SK-N-SH treated with all-trans-retinoic acid at 6 μM for 48 hours (cell line): Measurements from ENCODE around the gene SUCO.
"Not testable (repeated sequence)": the region's sequence is repeated elsewhere in the genome, so short reads cannot be mapped to it uniquely, and the experiment has no call there.

Source experiments
- ATAC-seq: fragments of 200-7000 bp; cut with Tn5 transposase; 3 replicates; pipeline ENCODE4 v1.9.1; 2020; ENCODE audit warnings: mild to moderate bottlenecking, moderate library complexity
- ARNTL ChIP-seq: fragments of 450-650 bp; formaldehyde crosslinking; IDR thresholded peaks from 2 replicates; pipeline ENCODE4 v1.5.0; 2020; ENCODE audit warnings: low read depth, mild to moderate bottlenecking, moderate library complexity, borderline replicate concordance
- BACH2 ChIP-seq: fragments of 250-450 bp; sonication (Bioruptor Pico); IDR thresholded peaks from 2 replicates; pipeline ENCODE4 v1.9.0; 2021; ENCODE audit warnings: mild to moderate bottlenecking, borderline replicate concordance
- CSDC2 ChIP-seq: fragments of 250-450 bp; sonication (Bioruptor Pico); IDR thresholded peaks from 2 replicates; pipeline ENCODE4 v1.5.0; 2020; ENCODE audit warnings: mild to moderate bottlenecking, moderate library complexity
- ESRRG ChIP-seq: fragments of 250-450 bp; sonication (Bioruptor Pico); IDR thresholded peaks from 2 replicates; pipeline ENCODE4 v1.6.1; 2021; ENCODE audit warnings: mild to moderate bottlenecking
- GLIS3 ChIP-seq: fragments of 250-450 bp; sonication (Bioruptor Pico); IDR thresholded peaks from 2 replicates; pipeline ENCODE4 v1.5.0; 2020; ENCODE audit warnings: mild to moderate bottlenecking, moderate library complexity
- ISL1 ChIP-seq: fragments of 250-450 bp; sonication (Bioruptor Pico); IDR thresholded peaks from 2 replicates; pipeline ENCODE4 v2.1.2; 2022; ENCODE audit warnings: mild to moderate bottlenecking, moderate library complexity
- OSR1 ChIP-seq: fragments of 250-450 bp; sonication (Bioruptor Pico); IDR thresholded peaks from 2 replicates; pipeline ENCODE4 v1.8.0; 2022; ENCODE audit warnings: moderate library complexity, mild to moderate bottlenecking, inconsistent platforms
- PPARA ChIP-seq: fragments of 250-450 bp; sonication (Bioruptor Pico); IDR thresholded peaks from 2 replicates; pipeline ENCODE4 v1.5.0; 2020; ENCODE audit warnings: mild to moderate bottlenecking, borderline replicate concordance
- RARB ChIP-seq: fragments of 250-450 bp; sonication (Bioruptor Pico); IDR thresholded peaks from 2 replicates; pipeline ENCODE4 v1.8.0; 2021; ENCODE audit warnings: mild to moderate bottlenecking, moderate library complexity
- SNAI2 ChIP-seq: fragments of 250-450 bp; sonication (Bioruptor Pico); IDR thresholded peaks from 2 replicates; pipeline ENCODE4 v1.5.0; 2020; ENCODE audit warnings: mild to moderate bottlenecking, moderate library complexity
- TCF4 ChIP-seq: fragments of 250-450 bp; sonication (Bioruptor Pico); IDR thresholded peaks from 2 replicates; pipeline ENCODE4 v1.8.0; 2021; ENCODE audit warnings: mild to moderate bottlenecking, moderate library complexity, borderline replicate concordance
- TOX ChIP-seq: fragments of 250-450 bp; sonication (Bioruptor Pico); IDR thresholded peaks from 2 replicates; pipeline ENCODE4 v1.8.0; 2021; ENCODE audit warnings: mild to moderate bottlenecking, moderate library complexity, borderline replicate concordance
- ZFP3 ChIP-seq: fragments of 250-450 bp; sonication (Bioruptor Pico); IDR thresholded peaks from 2 replicates; pipeline ENCODE4 v1.5.0; 2020; ENCODE audit warnings: mild to moderate bottlenecking, moderate library complexity
- ZFP30 ChIP-seq: fragments of 450-650 bp; formaldehyde crosslinking; IDR thresholded peaks from 2 replicates; pipeline ENCODE4 v1.5.0; 2022; ENCODE audit warnings: mild to moderate bottlenecking, moderate library complexity
- ZNF70 ChIP-seq: fragments of 450-650 bp; formaldehyde crosslinking; IDR thresholded peaks from 2 replicates; pipeline ENCODE4 v1.5.0; 2020; ENCODE audit warnings: mild to moderate bottlenecking, moderate library complexity
- ZNF8 ChIP-seq: fragments of 450-650 bp; formaldehyde crosslinking; IDR thresholded peaks from 2 replicates; pipeline ENCODE4 v1.5.0; 2020; ENCODE audit warnings: mild to moderate bottlenecking, moderate library complexity
- TF ChIP-seq, protein P1 (sequence below): fragments of 250-450 bp; sonication (Bioruptor Pico); IDR thresholded peaks from 2 replicates; pipeline ENCODE4 v1.5.0; 2020; ENCODE audit warnings: mild to moderate bottlenecking, moderate library complexity
- TF ChIP-seq, protein P2 (sequence below): fragments of 250-450 bp; sonication (Bioruptor Pico); IDR thresholded peaks from 2 replicates; pipeline ENCODE4 v1.8.0; 2021; ENCODE audit warnings: low read depth, mild to moderate bottlenecking, moderate library complexity, borderline replicate concordance
- TF ChIP-seq, protein P3 (sequence below): fragments of 250-450 bp; sonication (Bioruptor Pico); IDR thresholded peaks from 2 replicates; pipeline ENCODE4 v1.8.0; 2020; ENCODE audit warnings: mild to moderate bottlenecking, moderate library complexity, borderline replicate concordance

Gene SUCO

DNA sequence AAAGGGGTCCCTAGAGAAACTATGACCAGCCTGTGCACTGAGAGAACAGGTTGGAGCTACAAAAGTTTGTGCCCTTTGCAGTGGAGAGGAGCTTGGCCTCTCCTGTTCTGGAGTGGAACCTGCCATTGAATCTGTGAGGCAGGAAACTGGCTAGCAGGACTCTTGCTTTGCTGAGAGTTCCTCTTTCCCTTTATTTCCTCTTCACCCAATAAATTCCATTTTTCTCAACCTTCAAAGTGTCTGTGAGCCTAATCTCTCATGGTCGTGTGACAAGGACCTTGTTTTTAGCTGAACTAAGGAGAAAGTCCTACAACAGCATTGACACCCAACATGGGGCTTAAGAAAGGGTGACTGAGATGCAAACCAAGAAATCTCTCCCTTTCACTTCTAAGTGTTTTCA lies 83.2 kb downstream of the SUCO start:
- ATAC-seq, result no peak
- no peak for TF ChIP-seq CSDC2
- TF ChIP-seq PPARA (CRISPR knock-in tag), result no peak
- no peak for TF ChIP-seq BACH2 (CRISPR knock-in tag)
- TF ChIP-seq, protein P1, sequence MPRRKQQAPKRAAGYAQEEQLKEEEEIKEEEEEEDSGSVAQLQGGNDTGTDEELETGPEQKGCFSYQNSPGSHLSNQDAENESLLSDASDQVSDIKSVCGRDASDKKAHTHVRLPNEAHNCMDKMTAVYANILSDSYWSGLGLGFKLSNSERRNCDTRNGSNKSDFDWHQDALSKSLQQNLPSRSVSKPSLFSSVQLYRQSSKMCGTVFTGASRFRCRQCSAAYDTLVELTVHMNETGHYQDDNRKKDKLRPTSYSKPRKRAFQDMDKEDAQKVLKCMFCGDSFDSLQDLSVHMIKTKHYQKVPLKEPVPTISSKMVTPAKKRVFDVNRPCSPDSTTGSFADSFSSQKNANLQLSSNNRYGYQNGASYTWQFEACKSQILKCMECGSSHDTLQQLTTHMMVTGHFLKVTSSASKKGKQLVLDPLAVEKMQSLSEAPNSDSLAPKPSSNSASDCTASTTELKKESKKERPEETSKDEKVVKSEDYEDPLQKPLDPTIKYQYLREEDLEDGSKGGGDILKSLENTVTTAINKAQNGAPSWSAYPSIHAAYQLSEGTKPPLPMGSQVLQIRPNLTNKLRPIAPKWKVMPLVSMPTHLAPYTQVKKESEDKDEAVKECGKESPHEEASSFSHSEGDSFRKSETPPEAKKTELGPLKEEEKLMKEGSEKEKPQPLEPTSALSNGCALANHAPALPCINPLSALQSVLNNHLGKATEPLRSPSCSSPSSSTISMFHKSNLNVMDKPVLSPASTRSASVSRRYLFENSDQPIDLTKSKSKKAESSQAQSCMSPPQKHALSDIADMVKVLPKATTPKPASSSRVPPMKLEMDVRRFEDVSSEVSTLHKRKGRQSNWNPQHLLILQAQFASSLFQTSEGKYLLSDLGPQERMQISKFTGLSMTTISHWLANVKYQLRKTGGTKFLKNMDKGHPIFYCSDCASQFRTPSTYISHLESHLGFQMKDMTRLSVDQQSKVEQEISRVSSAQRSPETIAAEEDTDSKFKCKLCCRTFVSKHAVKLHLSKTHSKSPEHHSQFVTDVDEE (CRISPR knock-in tag), result no peak
- TF ChIP-seq SNAI2 (CRISPR knock-in tag), result no peak
- TF ChIP-seq ZFP30, result no peak
- no peak for TF ChIP-seq OSR1 (CRISPR knock-in tag)
- TF ChIP-seq ISL1 (CRISPR knock-in tag), result no peak

DNA sequence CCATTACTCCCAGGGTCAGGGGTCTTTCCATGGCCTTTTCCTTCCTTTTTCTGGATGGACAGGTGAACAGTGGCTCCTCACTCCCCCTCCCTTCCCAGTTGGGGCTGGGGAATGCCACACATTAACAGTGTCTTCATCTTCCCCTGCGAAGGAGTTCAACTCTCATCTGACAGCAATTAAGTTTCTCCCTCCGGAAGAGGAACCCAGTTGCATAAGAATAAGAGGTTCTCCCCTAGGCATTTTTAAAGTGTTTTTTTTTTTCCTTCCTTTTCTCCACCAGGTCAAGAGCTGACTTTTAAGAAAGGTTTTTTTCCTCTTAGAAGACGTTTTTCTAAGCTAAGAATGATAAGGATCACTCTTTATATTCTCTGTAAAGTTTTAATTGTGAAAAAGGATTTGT lies 83.7 kb downstream of the SUCO start:
- ATAC-seq, result no peak
- TF ChIP-seq ESRRG (CRISPR knock-in tag), result no peak
- no peak for TF ChIP-seq TOX (CRISPR knock-in tag)
- TF ChIP-seq, protein P1 (CRISPR knock-in tag), result no peak
- no peak for TF ChIP-seq GLIS3 (CRISPR knock-in tag)
- TF ChIP-seq SNAI2 (CRISPR knock-in tag), result no peak
- TF ChIP-seq PPARA (CRISPR knock-in tag), result no peak
- TF ChIP-seq, protein P2, sequence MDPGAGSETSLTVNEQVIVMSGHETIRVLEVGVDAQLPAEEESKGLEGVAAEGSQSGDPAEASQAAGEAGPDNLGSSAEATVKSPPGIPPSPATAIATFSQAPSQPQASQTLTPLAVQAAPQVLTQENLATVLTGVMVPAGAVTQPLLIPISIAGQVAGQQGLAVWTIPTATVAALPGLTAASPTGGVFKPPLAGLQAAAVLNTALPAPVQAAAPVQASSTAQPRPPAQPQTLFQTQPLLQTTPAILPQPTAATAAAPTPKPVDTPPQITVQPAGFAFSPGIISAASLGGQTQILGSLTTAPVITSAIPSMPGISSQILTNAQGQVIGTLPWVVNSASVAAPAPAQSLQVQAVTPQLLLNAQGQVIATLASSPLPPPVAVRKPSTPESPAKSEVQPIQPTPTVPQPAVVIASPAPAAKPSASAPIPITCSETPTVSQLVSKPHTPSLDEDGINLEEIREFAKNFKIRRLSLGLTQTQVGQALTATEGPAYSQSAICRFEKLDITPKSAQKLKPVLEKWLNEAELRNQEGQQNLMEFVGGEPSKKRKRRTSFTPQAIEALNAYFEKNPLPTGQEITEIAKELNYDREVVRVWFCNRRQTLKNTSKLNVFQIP (CRISPR knock-in tag), result no peak
- no peak for TF ChIP-seq BACH2 (CRISPR knock-in tag)

DNA sequence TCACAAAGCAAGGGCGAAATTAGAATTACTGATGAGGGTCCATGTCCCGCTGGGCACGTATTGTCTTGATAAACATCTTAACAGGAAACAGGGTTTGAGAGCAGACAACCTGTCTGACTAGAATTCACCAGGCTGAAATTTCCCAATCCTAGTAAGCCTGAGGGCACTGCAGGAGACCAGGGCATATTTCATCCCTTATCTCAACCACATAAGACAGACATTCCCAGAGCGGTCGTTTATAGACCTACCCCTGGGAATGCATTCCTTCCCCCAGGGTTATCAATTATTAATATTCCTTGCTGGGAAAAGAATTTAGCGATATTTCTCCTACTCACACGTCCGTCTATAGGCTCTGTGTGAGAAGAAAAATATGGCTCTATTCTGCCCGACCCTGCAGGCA lies 87.7 kb downstream of the SUCO start:
- not testable (repeated sequence) for ATAC-seq

DNA sequence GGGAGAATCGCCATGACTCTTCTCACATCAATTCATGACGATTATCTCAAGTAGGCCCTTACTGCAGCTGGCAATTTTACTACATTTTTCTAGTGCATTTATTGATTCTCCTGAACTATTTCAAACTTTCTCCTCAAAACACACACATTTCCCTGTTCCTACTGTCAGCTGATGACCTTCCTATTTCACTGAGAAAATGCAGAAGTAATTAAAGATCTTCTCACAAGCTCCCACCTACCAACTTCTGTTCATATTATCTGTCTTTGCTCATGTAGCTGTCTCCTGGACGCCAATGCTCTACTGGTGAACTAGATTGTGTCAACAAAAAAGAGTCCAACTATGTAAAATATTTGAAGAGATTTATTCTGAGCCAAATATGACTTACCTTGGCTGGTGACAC lies 89.6 kb downstream of the SUCO start:
- no peak for ATAC-seq

More for the DNA sequence above, 89.6 kb downstream of the SUCO start:
- TF ChIP-seq, protein P3, sequence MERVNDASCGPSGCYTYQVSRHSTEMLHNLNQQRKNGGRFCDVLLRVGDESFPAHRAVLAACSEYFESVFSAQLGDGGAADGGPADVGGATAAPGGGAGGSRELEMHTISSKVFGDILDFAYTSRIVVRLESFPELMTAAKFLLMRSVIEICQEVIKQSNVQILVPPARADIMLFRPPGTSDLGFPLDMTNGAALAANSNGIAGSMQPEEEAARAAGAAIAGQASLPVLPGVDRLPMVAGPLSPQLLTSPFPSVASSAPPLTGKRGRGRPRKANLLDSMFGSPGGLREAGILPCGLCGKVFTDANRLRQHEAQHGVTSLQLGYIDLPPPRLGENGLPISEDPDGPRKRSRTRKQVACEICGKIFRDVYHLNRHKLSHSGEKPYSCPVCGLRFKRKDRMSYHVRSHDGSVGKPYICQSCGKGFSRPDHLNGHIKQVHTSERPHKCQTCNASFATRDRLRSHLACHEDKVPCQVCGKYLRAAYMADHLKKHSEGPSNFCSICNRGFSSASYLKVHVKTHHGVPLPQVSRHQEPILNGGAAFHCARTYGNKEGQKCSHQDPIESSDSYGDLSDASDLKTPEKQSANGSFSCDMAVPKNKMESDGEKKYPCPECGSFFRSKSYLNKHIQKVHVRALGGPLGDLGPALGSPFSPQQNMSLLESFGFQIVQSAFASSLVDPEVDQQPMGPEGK (CRISPR knock-in tag), result no peak
- no peak for TF ChIP-seq PPARA (CRISPR knock-in tag)
- TF ChIP-seq SNAI2 (CRISPR knock-in tag), result no peak
- TF ChIP-seq GLIS3 (CRISPR knock-in tag), result no peak
- TF ChIP-seq OSR1 (CRISPR knock-in tag), result no peak
- TF ChIP-seq ZNF70 (CRISPR knock-in tag), result no peak
- TF ChIP-seq TOX (CRISPR knock-in tag), result no peak
- no peak for TF ChIP-seq CSDC2
- TF ChIP-seq TCF4 (CRISPR knock-in tag), result no peak
- TF ChIP-seq ZFP3, result no peak
- TF ChIP-seq ARNTL (CRISPR knock-in tag), result no peak
- TF ChIP-seq RARB (CRISPR knock-in tag), result no peak
- no peak for TF ChIP-seq BACH2 (CRISPR knock-in tag)
- TF ChIP-seq ZNF8 (CRISPR knock-in tag), result no peak
- TF ChIP-seq, protein P1 (CRISPR knock-in tag), result no peak
- TF ChIP-seq, protein P2 (CRISPR knock-in tag), result no peak
